ENCODE results near the gene GRIN3B.

GRCh38 chr19:1015061-1015781, 15.0 kb downstream of the GRIN3B start:
- TF ChIP-seq POLR2A (IDR thresholded peaks at IDR 0.05; ENCODE audit: low read depth, low read length) (no peak), POLR2AphosphoS5 (IDR thresholded peaks at IDR 0.05; ENCODE audit: low read depth, low read length) (no peak)

Measured in GM12892 (cell line).